Ramos (cell line): ENCODE data around the gene POLR2J.
"Not testable (repeated sequence)": the region's sequence is repeated elsewhere in the genome, so short reads cannot be mapped to it uniquely, and the experiment has no call there.

ENCODE experiments used
- in situ Hi-C: fragments of 300-500 bp; cut with MboI; formaldehyde crosslinking; loops from one replicate; pipeline ENCODE4 v1.14.3; 2022; ENCODE audit warnings: low sequenced_read_pairs; ENCODE audit not compliant: unreplicated experiment

The POLR2J gene

DNA sequence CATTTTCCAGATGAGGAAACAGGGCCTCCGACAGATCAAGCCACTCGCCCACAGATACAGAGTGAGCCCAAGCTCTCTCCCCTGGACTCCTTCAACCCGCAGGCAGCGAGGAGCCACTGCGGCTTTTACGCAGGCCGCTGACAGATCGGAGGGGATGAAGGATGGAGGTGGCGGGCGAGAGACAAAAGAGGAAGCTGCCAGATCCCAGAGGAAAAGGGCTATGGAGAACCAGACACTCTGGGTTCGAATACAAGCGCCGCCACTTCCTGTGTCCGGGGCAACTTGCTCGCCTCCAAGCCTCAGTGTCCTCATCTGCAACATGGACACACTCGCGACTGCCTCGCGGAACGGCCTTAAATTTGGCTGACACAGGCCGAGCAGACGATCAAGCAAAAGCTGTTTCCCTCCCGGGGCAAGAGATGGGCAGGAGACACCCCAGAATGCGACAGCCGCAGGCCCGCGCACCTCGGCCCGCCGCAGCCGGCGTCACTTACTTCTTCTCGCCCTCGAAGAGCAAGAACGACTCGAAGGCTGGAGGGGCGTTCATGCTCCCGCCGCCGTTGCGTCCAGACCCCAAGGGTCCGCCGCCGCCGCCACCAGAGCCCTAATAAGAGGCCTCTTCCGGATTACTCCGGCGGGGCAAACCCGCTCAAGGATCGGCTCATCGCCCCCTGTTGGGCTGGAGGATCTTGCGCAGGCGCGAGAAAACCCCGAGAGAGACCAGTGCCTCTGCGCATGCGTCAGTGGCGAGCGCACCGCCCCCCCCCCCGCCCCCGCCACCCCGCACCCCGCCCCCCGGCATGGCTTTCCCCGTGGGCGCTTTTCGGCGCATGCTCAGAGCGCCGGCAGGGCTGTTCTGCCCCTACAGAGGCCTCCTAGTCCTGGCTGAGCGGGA is at the start of gene POLR2J:
Gene POLR2J (minus strand): TSS at position 609 of the 895 bp plus-strand sequence. CDS start 62 bp downstream, at position 547.
- in situ Hi-C loops = not testable (repeated sequence)

DNA sequence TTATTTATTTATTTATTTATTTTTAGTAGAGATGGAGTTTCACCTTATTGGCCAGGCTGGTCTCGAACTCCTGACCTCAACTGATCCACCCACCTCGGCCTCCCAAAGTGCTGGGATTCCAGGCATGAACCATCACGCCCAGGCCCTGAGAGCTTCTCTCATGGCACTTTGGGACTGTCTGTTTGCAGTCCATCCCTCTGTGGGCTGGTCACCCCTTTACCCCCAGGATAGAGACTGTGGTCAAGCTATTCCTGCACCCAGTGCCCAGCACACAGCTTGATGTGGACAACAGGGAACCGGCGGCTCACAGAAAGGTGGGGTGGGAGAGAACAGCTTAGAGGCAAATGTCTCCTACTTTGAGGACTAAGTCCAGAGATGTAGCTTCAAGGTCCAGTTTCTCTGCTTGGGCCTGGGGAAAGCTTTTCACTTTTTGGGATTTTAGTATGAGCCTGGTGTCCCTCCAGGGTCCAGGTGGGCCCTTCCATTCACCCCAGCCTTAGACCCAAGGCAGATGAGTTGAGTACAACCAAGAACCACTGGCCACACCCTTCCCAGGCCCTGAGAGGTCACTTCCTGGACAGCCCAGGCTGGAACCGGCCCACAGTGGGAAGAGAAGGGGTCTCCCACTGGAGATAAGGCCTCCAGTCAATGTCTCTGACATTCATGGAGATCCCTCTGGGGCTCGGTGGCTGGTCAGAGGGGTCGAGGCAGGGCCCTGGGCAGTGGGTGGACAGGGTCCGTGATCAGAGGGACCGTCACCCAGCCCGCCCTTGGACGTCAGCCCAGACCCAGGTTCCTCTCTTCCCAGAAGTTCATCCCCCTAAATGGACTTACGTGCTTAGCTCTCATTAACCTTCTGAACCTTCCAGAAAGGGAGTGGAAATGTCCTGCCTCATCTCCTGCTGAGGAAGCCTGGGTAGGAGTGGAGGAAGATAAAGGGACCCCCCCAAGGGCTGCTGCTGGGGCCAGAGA is 49.4 kb upstream of the POLR2J start:
- in situ Hi-C loops = not testable (repeated sequence)

DNA sequence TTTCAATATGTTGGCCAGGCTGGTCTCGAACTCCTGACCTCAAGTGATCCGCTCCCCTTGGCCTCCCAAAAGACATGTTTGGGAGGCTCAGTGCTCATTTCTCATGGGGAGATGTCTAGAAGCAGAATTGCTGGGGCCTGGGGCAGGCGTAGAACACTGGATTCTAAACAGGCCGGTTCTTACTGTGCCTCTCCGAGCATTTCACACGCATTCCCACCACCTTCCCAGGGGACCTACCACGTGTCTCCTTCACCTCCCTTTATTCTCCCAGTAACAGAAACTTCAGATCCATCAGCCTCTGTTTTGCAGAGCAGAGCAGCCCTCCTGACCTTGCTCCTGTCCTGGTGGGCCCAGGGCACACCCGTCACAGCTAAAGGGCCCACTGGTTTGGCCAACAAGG is 48.5 kb upstream of the POLR2J start:
- in situ Hi-C loops = not testable (repeated sequence)

GRCh38 chr7:102524803-102525202 is 46.1 kb upstream of the POLR2J start:
- in situ Hi-C loops = not testable (repeated sequence)

DNA sequence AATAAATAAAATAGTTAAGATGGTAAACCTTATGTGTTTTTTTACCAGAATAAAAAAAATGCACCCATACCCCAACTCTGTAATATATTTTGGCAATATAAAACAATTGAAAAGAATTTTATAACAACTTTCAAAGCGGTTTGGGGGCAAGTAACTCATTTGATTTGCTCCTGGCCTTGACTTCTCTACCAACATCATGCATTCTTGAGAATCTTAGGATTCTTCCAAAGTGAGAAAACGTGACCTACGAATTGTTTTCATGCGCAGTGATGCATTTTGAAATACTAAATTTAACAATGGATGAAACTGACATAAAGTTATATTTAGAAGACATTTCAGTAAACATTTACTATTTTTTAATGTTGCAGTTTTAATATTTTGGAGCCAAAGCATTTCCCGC is 42.1 kb upstream of the POLR2J start:
- in situ Hi-C loops = not testable (repeated sequence)

DNA sequence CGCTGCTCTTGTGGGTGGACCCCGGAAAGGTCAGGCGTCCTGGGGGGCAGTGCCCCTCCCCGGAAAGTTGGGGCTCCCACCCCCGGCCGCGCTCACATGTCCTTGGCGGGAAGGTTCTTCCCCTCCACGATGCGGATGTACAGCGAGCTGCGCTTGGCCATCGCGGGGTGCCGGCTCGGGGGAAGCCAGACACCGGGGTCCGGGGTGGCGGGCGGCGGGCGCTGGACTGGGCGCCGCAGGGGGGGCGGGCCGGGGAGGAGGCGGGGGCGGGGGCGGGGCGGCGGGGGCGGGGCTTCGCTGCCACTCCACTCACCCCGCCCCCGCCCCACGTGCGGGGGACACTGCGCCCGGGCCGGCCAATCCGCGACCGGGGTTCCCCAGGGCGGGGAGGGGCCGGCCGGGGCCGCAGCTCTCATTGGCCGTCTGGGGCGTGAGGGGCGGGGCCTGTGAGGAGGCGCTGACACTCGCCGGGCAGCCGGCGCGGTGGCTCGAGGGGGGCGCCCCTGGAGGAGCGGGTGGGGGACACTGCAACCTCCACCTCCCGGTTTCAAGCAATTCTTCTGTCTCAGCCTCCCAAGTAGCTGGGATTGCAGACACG is 38.9 kb upstream of the POLR2J start, which contains the start of gene RASA4B:
Gene RASA4B (minus strand): TSS at position 228 of the 598 bp plus-strand sequence. CDS start 67 bp downstream, at position 161.
- in situ Hi-C loops = not testable (repeated sequence)

GRCh38 chr7:102516951-102517350 is 38.2 kb upstream of the POLR2J start:
- in situ Hi-C loops = not testable (repeated sequence)

DNA sequence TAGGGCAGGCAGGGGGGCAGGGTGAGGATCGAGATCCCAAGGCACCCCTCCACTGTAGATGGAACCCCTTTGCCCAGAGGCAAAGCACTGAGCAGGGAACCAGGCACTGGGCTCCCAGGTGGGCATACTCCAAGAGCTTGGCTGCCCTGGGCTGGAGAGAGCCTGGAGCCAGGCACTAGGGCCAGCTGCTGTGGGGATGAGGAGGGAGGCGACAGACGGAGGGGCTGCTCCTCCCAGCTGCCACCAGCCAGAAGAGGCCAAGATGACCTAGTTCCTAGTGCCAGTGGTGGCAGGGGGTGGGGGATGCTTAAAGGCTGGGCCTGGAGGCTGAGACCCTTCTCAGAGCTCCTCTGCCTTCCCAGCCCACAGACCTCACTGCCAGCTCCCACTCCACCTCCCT is 37.2 kb upstream of the POLR2J start:
- in situ Hi-C loops = not testable (repeated sequence)

DNA sequence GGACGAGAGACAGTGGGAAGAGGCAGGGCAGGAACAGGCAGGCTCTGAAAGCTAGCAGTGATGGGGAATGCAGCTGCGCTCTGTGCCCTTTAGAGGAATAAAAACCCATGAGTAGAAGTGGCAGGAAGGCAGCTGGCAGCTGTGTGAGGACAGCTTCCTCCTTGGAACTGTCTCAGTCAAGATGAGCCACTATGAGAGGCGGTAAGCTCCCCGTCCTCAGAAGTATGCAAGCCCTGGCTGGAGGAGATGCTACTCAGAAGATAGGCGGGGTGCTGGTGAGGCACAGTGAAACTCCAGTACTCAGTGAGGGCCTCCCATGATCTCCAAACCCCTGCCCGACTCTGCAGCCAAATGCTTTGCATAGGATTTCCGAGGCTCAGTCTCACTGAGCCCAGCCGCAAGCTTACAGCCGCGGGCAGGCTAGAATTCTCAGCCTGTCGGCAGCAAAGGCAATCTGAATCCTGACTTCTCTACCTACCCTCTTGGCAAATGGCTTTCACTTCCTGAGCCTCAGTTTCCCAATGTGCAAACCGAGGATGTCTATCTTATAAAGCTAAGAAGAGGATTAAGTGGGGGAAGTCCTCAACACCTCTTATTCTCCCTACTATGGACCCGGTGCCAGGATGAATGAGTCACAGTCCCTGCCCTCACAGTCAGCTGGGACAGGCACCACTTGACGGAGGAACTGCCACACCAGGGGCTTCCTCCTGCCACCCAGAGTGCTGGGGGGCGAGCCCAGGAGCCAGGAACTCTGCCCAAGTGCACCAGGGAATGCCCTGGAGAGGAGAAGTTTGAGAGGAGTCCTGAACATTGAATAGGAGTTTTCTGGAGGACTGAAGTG is 36.4 kb upstream of the POLR2J start:
- in situ Hi-C loops = not testable (repeated sequence)

DNA sequence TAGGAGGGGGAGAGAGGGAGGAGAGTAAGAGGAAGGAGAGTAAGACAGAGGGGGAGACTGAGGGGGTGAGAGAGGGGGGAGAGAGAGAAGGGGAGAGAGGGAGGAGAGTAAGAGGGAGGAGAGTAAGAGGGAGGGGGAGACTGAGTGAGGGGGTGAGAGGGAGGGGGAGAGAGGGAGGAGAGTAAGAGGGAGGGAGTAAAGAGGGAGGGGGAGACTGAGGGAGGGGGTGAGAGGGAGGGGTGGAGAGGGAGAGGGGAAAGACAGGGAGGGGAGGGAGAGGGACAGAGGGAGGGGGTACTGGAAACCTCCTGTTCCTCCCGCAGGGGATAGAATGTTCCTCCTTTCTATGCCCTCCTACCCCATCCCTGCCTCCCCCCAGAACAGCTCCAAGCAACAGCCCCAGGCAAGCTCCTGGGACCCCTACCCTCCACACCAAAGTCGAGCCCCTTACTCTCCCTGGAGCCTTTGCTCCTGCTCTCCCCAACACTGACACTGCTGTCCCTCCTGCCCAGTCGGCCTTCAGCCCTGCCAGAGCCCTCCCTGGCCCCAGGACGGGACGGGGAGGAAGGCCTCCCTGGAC is 34.0 kb upstream of the POLR2J start:
- in situ Hi-C loops = not testable (repeated sequence)

DNA sequence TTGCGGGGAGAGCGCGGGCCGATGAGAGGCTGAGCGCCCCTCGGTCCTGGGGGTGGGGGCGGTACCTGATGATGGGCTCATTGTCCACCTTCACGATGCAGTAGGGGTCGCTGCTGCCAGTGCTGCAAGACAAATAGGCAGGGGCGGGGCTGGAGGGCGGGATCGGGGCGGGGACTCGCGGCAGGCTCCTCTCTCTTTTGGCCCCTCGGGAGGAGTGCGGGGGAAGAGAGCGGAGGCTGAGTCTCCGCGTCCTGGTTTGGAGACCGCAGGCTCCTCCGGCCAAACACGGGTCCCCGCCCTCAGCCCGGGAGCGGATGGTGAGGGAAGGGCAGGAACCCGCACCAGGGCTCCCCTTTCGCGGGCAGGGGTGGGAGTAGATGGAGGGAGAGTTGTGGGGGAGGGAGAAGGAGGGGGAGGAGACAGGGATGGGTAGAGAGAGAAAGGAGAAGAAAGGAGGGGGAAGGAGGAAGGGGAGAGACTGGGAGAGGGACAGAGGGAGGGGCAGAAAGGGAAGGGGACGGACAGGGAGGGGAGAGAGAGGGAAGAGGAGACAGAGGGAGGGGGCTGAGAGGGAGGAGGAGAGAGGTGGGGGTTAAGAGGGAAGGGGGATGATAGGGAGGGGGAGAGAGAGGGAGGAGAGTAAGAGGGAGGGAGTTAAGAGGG is 33.3 kb upstream of the POLR2J start:
- in situ Hi-C loops = not testable (repeated sequence)

- in situ Hi-C loops = not testable (repeated sequence)
Observed at GRCh38 chr7:102510575-102510974, 31.9 kb upstream of the POLR2J start.

GRCh38 chr7:102507410-102508088 is 28.8 kb upstream of the POLR2J start:
- in situ Hi-C loops = not testable (repeated sequence)

DNA sequence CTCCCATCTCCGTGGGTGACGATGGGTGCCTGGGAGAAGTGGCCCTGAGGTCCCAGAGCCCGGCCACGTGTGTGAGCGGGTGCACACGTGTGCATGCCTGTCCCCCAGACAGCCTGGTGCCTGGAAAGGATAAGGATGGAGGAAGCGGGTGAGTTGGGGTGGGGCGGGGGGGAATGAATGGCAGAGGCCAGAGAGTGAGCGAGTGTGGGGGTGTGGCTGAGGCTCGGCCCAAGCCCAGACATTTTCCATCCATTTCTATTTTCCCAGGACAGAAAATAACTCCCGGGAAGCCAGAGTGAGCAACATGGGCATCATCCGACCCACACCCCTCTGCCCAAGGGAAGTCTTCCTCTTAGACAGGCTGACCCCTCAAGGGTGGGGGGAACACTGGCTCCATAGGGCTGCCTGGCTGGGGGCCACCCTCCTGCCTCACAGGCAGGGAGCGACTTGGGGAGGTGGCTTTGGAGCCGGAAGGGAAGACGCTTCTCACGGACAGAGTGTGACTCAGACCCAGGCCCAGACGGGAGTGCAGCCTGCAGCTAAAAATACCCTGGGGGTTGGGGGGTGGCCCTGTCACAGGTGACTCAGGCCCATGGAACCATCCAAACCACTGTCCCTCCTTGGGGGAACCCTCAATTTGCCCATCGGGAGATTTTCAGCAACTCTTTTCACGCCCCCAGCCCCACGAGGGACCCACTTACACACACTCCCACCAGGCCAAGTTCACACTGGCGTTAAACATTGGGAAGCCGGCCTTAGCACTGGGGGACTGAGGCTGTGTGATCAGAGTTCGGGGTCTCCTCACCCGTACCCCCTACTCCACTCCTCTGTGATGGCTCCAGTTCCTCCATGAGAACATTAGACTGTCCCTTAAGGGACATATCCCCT is 26.8 kb upstream of the POLR2J start:
- in situ Hi-C loops = not testable (repeated sequence)

- in situ Hi-C loops = not testable (repeated sequence)
Observed at GRCh38 chr7:102503141-102503540, 24.4 kb upstream of the POLR2J start.

- in situ Hi-C loops = not testable (repeated sequence)
Observed at GRCh38 chr7:102498321-102498720, 19.6 kb upstream of the POLR2J start.

- in situ Hi-C loops = not testable (repeated sequence)
Observed at GRCh38 chr7:102497308-102497707, 18.6 kb upstream of the POLR2J start.
